OCI-LY1 (cell line): Measurements from ENCODE around the gene KREMEN1.

Experiments
- CTCF ChIP-seq: fragments of 200-600 bp; sonication (generic), shearing (Covaris generic); IDR thresholded peaks from 2 replicates; pipeline ENCODE4 v1.5.1; 2017; ENCODE audit warnings: mild to moderate bottlenecking, antibody characterized with exemption, low read length, moderate library complexity, mixed read lengths
- EZH2 ChIP-seq: fragments of 200-600 bp; sonication (generic), shearing (Covaris generic); IDR thresholded peaks from 2 replicates; pipeline ENCODE4 v1.8.0; 2017; ENCODE audit warnings: borderline replicate concordance, mixed run types, mild to moderate bottlenecking, antibody characterized with exemption, low read length, moderate library complexity, mixed read lengths

- no peak for TF ChIP-seq CTCF
- TF ChIP-seq EZH2: no peak
Measured at GRCh38 chr22:29029202-29030000, 43.4 kb upstream of the KREMEN1 start.
